T47D (cell line): Measurements from ENCODE around the gene FNIP2.

Source experiments
- DNase-seq, 2 experiments: peaks; one replicate each; pipeline versions ENCODE4 v3.0.0 to v3.0.0-alpha.2; 2011 to 2012; ENCODE audit warnings: low read depth in 1 of 2, low spot score in 1 of 2
- JUND ChIP-seq: IDR thresholded peaks from 2 replicates; pipeline ENCODE4 v1.6.1; 2012; ENCODE audit warnings: low read depth
- in situ Hi-C: cut with HindIII; loops from 2 replicates; pipeline ENCODE4 v1.10.0; 2016; ENCODE audit warnings: low sequenced_read_pairs, low pct_unique_long_range_greater_than_20kb

Gene FNIP2

GRCh38 chr4:158770671-158771070 is 1.8 kb downstream of the FNIP2 start:
- TF ChIP-seq JUND = no peak
- DNase-seq = no peak
- in situ Hi-C loops = no loop called here

GRCh38 chr4:158771776-158772175 is 3.0 kb downstream of the FNIP2 start:
- no peak for TF ChIP-seq JUND
- DNase-seq = no peak
- in situ Hi-C loops = no loop called here

GRCh38 chr4:158775091-158775651 is 6.3 kb downstream of the FNIP2 start:
- DNase-seq = no peak
- in situ Hi-C loops = no loop called here
- no peak for TF ChIP-seq JUND

GRCh38 chr4:158776106-158776505 is 7.3 kb downstream of the FNIP2 start:
- TF ChIP-seq JUND = no peak
- DNase-seq = no peak
- in situ Hi-C loops = no loop called here

- in situ Hi-C loops = no loop called here
- no peak for TF ChIP-seq JUND
- DNase-seq = no peak
These were observed 8.8 kb downstream of the FNIP2 start for GRCh38 chr4:158777423-158778155.

GRCh38 chr4:158778156-158778711 is 9.4 kb downstream of the FNIP2 start:
- TF ChIP-seq JUND = no peak
- in situ Hi-C loops = no loop called here
- DNase-seq = no peak

GRCh38 chr4:158778712-158779111 is 9.9 kb downstream of the FNIP2 start:
- in situ Hi-C loops = no loop called here
- peak in 1 of 2 experiments; percentile 49 for DNase-seq
- TF ChIP-seq JUND = no peak

- in situ Hi-C loops = no loop called here
- no peak for DNase-seq
These were observed 13.1 kb downstream of the FNIP2 start for GRCh38 chr4:158781963-158782362.

GRCh38 chr4:158782551-158783360 is 13.9 kb downstream of the FNIP2 start:
- DNase-seq = peak; percentile 12 to 25
- in situ Hi-C loops = no loop called here
- TF ChIP-seq JUND = no peak

More at GRCh38 chr4:158781963-158782362, 13.1 kb downstream of the FNIP2 start:
- TF ChIP-seq JUND = no peak

- in situ Hi-C loops = no loop called here
- DNase-seq = no peak
- TF ChIP-seq JUND = no peak
These were observed 15.0 kb downstream of the FNIP2 start for GRCh38 chr4:158783785-158784184.

- in situ Hi-C loops = no loop called here
- no peak for DNase-seq
- no peak for TF ChIP-seq JUND
These were observed 16.9 kb downstream of the FNIP2 start for GRCh38 chr4:158785718-158786117.

- in situ Hi-C loops = no loop called here
- no peak for TF ChIP-seq JUND
- DNase-seq = no peak
These were observed 17.3 kb downstream of the FNIP2 start for GRCh38 chr4:158786121-158786601.
